Measurements from ENCODE around the gene MACROD2.

DNA sequence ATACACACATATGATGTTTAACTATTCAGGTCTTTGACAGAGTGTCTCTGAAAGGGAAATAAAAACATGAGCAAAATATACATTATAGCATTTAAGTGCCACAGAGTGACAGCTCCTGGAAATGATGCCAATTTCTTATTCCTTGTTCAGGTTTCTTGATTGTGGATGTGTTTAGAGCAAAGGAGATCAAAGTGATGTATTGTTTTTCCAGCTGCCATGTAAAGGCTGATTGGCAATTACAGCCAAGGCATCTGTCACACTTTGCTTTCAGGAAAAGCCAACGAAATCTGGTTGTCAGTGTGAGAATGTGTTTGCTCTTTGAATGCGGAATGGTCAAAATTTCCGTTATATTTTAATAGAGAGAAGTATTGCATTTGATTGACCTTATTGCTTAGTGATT, 689.9 kb downstream of the MACROD2 start:
- TF ChIP-seq SALL2 (tag by site-specific recombination; IDR thresholded peaks at IDR 0.05; ENCODE audit: borderline replicate concordance) = no peak
- TF ChIP-seq, protein P1, sequence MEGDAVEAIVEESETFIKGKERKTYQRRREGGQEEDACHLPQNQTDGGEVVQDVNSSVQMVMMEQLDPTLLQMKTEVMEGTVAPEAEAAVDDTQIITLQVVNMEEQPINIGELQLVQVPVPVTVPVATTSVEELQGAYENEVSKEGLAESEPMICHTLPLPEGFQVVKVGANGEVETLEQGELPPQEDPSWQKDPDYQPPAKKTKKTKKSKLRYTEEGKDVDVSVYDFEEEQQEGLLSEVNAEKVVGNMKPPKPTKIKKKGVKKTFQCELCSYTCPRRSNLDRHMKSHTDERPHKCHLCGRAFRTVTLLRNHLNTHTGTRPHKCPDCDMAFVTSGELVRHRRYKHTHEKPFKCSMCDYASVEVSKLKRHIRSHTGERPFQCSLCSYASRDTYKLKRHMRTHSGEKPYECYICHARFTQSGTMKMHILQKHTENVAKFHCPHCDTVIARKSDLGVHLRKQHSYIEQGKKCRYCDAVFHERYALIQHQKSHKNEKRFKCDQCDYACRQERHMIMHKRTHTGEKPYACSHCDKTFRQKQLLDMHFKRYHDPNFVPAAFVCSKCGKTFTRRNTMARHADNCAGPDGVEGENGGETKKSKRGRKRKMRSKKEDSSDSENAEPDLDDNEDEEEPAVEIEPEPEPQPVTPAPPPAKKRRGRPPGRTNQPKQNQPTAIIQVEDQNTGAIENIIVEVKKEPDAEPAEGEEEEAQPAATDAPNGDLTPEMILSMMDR (tag by site-specific recombination; IDR thresholded peaks at IDR 0.05) = no peak
- no peak for TF ChIP-seq ZNF426 (tag by site-specific recombination; IDR thresholded peaks at IDR 0.05)
- no peak for TF ChIP-seq ZNF114 (tag by site-specific recombination; IDR thresholded peaks at IDR 0.05)
- TF ChIP-seq, protein P2, sequence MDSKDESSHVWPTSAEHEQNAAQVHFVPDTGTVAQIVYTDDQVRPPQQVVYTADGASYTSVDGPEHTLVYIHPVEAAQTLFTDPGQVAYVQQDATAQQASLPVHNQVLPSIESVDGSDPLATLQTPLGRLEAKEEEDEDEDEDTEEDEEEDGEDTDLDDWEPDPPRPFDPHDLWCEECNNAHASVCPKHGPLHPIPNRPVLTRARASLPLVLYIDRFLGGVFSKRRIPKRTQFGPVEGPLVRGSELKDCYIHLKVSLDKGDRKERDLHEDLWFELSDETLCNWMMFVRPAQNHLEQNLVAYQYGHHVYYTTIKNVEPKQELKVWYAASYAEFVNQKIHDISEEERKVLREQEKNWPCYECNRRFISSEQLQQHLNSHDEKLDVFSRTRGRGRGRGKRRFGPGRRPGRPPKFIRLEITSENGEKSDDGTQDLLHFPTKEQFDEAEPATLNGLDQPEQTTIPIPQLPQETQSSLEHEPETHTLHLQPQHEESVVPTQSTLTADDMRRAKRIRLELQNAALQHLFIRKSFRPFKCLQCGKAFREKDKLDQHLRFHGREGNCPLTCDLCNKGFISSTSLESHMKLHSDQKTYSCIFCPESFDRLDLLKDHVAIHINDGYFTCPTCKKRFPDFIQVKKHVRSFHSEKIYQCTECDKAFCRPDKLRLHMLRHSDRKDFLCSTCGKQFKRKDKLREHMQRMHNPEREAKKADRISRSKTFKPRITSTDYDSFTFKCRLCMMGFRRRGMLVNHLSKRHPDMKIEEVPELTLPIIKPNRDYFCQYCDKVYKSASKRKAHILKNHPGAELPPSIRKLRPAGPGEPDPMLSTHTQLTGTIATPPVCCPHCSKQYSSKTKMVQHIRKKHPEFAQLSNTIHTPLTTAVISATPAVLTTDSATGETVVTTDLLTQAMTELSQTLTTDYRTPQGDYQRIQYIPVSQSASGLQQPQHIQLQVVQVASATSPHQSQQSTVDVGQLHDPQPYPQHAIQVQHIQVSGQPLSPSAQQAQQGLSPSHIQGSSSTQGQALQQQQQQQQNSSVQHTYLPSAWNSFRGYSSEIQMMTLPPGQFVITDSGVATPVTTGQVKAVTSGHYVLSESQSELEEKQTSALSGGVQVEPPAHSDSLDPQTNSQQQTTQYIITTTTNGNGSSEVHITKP (tag by site-specific recombination; IDR thresholded peaks at IDR 0.05) = no peak
- TF ChIP-seq, protein P3, sequence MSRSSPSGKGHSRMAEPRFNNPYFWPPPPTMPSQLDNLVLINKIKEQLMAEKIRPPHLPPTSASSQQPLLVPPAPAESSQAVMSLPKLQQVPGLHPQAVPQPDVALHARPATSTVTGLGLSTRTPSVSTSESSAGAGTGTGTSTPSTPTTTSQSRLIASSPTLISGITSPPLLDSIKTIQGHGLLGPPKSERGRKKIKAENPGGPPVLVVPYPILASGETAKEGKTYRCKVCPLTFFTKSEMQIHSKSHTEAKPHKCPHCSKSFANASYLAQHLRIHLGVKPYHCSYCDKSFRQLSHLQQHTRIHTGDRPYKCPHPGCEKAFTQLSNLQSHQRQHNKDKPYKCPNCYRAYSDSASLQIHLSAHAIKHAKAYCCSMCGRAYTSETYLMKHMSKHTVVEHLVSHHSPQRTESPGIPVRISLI (tag by site-specific recombination; IDR thresholded peaks at IDR 0.05) = no peak
- no peak for TF ChIP-seq ZNF214 (tag by site-specific recombination; IDR thresholded peaks at IDR 0.05; ENCODE audit: borderline replicate concordance)
- TF ChIP-seq, protein P4, sequence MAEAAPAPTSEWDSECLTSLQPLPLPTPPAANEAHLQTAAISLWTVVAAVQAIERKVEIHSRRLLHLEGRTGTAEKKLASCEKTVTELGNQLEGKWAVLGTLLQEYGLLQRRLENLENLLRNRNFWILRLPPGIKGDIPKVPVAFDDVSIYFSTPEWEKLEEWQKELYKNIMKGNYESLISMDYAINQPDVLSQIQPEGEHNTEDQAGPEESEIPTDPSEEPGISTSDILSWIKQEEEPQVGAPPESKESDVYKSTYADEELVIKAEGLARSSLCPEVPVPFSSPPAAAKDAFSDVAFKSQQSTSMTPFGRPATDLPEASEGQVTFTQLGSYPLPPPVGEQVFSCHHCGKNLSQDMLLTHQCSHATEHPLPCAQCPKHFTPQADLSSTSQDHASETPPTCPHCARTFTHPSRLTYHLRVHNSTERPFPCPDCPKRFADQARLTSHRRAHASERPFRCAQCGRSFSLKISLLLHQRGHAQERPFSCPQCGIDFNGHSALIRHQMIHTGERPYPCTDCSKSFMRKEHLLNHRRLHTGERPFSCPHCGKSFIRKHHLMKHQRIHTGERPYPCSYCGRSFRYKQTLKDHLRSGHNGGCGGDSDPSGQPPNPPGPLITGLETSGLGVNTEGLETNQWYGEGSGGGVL (tag by site-specific recombination; IDR thresholded peaks at IDR 0.05) = no peak
- no peak for TF ChIP-seq ZNF23 (tag by site-specific recombination; IDR thresholded peaks at IDR 0.05; ENCODE audit: borderline replicate concordance)
- no peak for TF ChIP-seq ZNF785 (tag by site-specific recombination; IDR thresholded peaks at IDR 0.05)
